ENCODE measurements around the gene WSCD2.

WSCD2 gene

DNA sequence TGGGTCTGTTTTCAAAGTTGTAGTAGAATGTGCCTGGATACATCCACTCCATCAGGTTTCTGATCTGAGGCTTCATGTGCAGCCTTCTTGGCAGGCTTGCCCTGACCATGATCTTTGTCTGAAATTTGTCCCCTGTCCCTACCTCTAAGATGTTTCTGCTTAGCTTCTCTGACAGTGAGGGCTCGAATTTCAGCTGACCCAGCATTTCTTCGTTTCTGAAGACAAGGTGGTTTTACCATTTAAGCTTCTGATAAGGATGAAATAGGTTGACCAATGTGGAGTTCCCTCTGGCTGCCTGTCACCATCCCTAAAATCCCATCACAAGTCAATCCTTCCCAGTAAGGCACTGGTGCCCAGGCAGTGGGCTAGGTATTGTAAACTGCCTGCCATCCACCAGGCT is 153.1 kb downstream of the WSCD2 start:
- Histone ChIP-seq H3K4me3 (ENCODE audit: insufficient read length, low read depth) (no peak overlapping the region), H3K27me3 (ENCODE audit: insufficient read depth, insufficient read length) (no peaks in the 10 kb centered on the region), H3K36me3 (ENCODE audit: insufficient read depth, insufficient read length, low read length) (no peaks in the 10 kb centered on the region), H3K9me3 (ENCODE audit: insufficient read depth, low read length) (no peaks in the 10 kb centered on the region), H3K9ac (ENCODE audit: insufficient read length, low read depth) (no peak overlapping the region), H3K4me1 (ENCODE audit: insufficient read depth, insufficient read length) (no peaks in the 10 kb centered on the region)
- no peak for TF ChIP-seq SUZ12 (IDR thresholded peaks at IDR 0.05; ENCODE audit: extremely low read depth, insufficient read depth, insufficient read length)
- no peak for TF ChIP-seq YY1 (IDR thresholded peaks at IDR 0.05; ENCODE audit: insufficient read depth, insufficient read length)
- TF ChIP-seq ZNF274 (IDR thresholded peaks at IDR 0.05; ENCODE audit: low read depth, low read length) = no peak
- DNase-seq (ENCODE audit: low read depth, low spot score) = no peak

DNA sequence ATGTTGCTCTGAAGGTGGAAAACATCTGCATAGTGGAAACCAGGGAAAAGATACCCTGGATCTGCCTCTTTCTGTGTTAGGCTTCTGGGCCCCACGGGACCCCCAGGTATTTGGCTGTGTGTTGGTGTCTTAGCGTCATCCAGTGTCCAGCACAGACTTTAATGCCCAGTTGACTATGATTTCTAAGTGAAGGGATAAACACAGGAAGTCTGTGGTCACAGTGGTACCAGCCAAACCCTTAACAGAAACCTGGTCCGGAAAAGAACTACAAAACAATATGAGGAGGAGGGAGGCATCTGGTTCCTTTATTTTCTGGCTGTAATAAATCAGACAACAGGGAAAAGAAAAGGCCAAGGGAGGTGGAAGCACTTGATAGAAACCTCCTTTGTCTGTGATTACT is 153.6 kb downstream of the WSCD2 start:
- H3K9ac ChIP-seq (ENCODE audit: insufficient read length, low read depth) = no peak overlapping the region
- no peak for TF ChIP-seq YY1 (IDR thresholded peaks at IDR 0.05; ENCODE audit: insufficient read depth, insufficient read length)
- no peak for TF ChIP-seq ZNF274 (IDR thresholded peaks at IDR 0.05; ENCODE audit: low read depth, low read length)
- no peak for TF ChIP-seq SUZ12 (IDR thresholded peaks at IDR 0.05; ENCODE audit: extremely low read depth, insufficient read depth, insufficient read length)
- no peaks in the 10 kb centered on the region for H3K9me3 ChIP-seq (ENCODE audit: insufficient read depth, low read length)
- no peaks in the 10 kb centered on the region for H3K4me1 ChIP-seq (ENCODE audit: insufficient read depth, insufficient read length)
- H3K4me3 ChIP-seq (ENCODE audit: insufficient read length, low read depth) = no peak overlapping the region
- DNase-seq (ENCODE audit: low read depth, low spot score) = no peak
- H3K27me3 ChIP-seq (ENCODE audit: insufficient read depth, insufficient read length) = no peaks in the 10 kb centered on the region
- H3K36me3 ChIP-seq (ENCODE audit: insufficient read depth, insufficient read length, low read length) = no peaks in the 10 kb centered on the region

DNA sequence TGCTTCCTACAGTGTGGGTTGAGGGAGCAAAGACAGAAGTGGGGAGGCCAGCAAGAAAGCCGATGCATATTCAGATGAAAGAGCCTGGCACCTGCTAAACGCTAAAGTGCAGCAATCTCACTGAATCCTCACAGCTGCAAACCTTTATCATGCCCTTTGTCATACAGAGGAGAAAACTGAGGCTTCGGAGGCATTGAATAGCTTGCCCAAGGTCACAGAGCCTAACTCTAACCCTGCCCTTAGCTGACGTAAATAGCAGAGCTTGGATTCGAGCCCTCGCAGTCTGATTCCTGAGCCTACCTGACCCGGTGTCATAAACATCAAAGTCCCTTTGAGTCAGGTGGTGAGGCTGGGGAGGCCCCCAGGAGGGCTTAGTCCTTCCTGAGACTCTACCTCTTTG is 155.1 kb downstream of the WSCD2 start:
- Histone ChIP-seq H3K27me3 (ENCODE audit: insufficient read depth, insufficient read length) (no peaks in the 10 kb centered on the region), H3K9ac (ENCODE audit: insufficient read length, low read depth) (no peak overlapping the region), H3K4me1 (ENCODE audit: insufficient read depth, insufficient read length) (no peaks in the 10 kb centered on the region), H3K4me3 (ENCODE audit: insufficient read length, low read depth) (no peak overlapping the region), H3K9me3 (ENCODE audit: insufficient read depth, low read length) (no peaks in the 10 kb centered on the region), H3K36me3 (ENCODE audit: insufficient read depth, insufficient read length, low read length) (no peaks in the 10 kb centered on the region)
- DNase-seq (ENCODE audit: low read depth, low spot score) = no peak
- TF ChIP-seq YY1 (IDR thresholded peaks at IDR 0.05; ENCODE audit: insufficient read depth, insufficient read length) (no peak), ZNF274 (IDR thresholded peaks at IDR 0.05; ENCODE audit: low read depth, low read length) (no peak), SUZ12 (IDR thresholded peaks at IDR 0.05; ENCODE audit: extremely low read depth, insufficient read depth, insufficient read length) (no peak)

DNA sequence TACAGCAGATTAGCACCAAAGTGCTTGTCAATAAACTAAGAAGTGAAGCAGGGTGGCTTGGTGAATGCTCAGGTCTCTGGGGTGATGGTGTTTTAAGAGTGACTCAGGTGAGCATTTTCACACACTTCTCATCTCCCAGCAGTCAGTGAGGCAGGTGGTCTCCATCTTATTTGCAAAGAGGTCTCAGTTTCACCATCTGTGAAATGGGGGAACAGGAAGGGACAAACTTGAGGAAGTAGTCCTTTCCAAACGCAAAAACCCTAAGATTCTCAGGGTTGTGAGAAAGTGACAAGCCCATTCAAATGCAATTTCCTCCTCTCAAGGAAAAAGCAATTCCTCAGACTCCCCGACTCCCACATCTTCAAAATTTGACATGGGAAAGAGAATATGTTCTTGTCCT is 155.9 kb downstream of the WSCD2 start:
- no peak overlapping the region for H3K4me3 ChIP-seq (ENCODE audit: insufficient read length, low read depth)
- DNase-seq (ENCODE audit: low read depth, low spot score) = no peak
- no peak for TF ChIP-seq YY1 (IDR thresholded peaks at IDR 0.05; ENCODE audit: insufficient read depth, insufficient read length)
- H3K9me3 ChIP-seq (ENCODE audit: insufficient read depth, low read length) = no peaks in the 10 kb centered on the region
- H3K36me3 ChIP-seq (ENCODE audit: insufficient read depth, insufficient read length, low read length) = no peaks in the 10 kb centered on the region
- no peaks in the 10 kb centered on the region for H3K27me3 ChIP-seq (ENCODE audit: insufficient read depth, insufficient read length)
- H3K9ac ChIP-seq (ENCODE audit: insufficient read length, low read depth) = no peak overlapping the region
- H3K4me1 ChIP-seq (ENCODE audit: insufficient read depth, insufficient read length) = no peaks in the 10 kb centered on the region

DNA sequence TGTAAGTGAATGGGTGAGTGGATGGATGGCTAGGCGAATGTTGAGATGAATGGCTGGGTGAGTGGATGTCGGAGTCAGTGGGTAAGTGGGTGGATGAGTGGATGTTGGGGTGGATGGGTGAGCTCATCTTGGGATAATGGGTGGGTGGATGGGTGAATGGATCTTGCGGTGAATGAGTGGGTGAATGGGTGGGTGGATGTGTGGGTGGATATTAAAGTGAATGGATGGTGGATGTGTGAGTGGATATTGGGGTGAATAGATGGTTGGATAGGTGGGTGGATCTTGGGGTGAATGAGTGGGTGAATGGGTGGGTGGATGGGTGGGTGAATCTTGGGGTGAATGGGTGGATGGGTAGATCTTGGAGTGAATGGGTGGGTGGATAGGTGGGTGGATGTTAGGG is 158.1 kb downstream of the WSCD2 start:
- H3K9ac ChIP-seq (ENCODE audit: insufficient read length, low read depth) = no peak overlapping the region
- no peaks in the 10 kb centered on the region for H3K9me3 ChIP-seq (ENCODE audit: insufficient read depth, low read length)
- TF ChIP-seq ZNF274 (IDR thresholded peaks at IDR 0.05; ENCODE audit: low read depth, low read length) = no peak
- no peak for TF ChIP-seq SUZ12 (IDR thresholded peaks at IDR 0.05; ENCODE audit: extremely low read depth, insufficient read depth, insufficient read length)
- no peak for TF ChIP-seq YY1 (IDR thresholded peaks at IDR 0.05; ENCODE audit: insufficient read depth, insufficient read length)
- no peaks in the 10 kb centered on the region for H3K4me1 ChIP-seq (ENCODE audit: insufficient read depth, insufficient read length)
- H3K4me3 ChIP-seq (ENCODE audit: insufficient read length, low read depth) = no peak overlapping the region
- H3K27me3 ChIP-seq (ENCODE audit: insufficient read depth, insufficient read length) = no peaks in the 10 kb centered on the region
- H3K36me3 ChIP-seq (ENCODE audit: insufficient read depth, insufficient read length, low read length) = peaks cover 5% of the 10 kb centered on the region
- no peak for DNase-seq (ENCODE audit: low read depth, low spot score)

DNA sequence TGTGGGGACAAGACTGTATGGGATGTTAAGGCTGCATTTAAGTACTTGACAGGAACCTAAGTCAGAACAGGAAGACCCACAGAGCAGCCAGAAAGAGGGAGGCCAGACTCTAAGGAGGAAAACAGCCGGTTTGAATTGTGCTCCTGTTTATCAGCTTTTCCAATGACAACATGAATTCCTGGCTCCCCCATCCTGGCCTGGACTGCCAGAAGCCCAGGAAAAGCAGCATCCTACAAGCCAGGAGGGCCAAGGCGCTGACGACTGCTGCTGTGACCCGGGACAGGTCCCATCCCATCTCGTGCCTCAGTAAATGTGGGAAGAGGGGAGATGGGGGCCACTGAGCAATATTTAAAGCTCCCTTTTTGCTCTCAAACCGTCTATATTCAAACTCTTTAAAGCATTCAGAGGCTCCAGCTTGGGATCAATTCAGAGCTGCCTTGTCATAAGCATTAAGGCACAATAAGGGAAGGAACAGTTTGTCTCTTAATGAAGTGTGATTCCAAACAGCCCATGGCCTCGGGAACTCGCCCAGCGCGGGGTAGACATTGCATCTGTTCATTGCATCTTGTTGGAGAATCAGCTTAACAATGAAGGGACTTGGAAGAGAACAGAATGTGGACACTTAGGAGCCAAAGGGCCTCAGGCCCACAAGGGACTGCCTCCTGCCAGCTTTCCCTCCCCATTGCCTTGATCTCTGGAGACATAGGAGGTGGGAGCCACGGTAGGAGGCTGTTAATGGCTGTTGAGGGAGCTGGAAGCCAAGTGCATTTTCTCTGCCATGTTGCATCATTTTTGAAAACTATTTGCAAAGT is 160.5 kb downstream of the WSCD2 start:
- H3K9ac ChIP-seq (ENCODE audit: insufficient read length, low read depth) = no peak overlapping the region
- H3K27me3 ChIP-seq (ENCODE audit: insufficient read depth, insufficient read length) = no peaks in the 10 kb centered on the region
- H3K4me3 ChIP-seq (ENCODE audit: insufficient read length, low read depth) = no peak overlapping the region
- TF ChIP-seq ZNF274 (IDR thresholded peaks at IDR 0.05; ENCODE audit: low read depth, low read length) (no peak), YY1 (IDR thresholded peaks at IDR 0.05; ENCODE audit: insufficient read depth, insufficient read length) (no peak), SUZ12 (IDR thresholded peaks at IDR 0.05; ENCODE audit: extremely low read depth, insufficient read depth, insufficient read length) (no peak)
- H3K4me1 ChIP-seq (ENCODE audit: insufficient read depth, insufficient read length) = no peaks in the 10 kb centered on the region
- peaks cover 9% of the 10 kb centered on the region for H3K36me3 ChIP-seq (ENCODE audit: insufficient read depth, insufficient read length, low read length)
- DNase-seq (ENCODE audit: low read depth, low spot score) = no peak
- H3K9me3 ChIP-seq (ENCODE audit: insufficient read depth, low read length) = no peaks in the 10 kb centered on the region

DNA sequence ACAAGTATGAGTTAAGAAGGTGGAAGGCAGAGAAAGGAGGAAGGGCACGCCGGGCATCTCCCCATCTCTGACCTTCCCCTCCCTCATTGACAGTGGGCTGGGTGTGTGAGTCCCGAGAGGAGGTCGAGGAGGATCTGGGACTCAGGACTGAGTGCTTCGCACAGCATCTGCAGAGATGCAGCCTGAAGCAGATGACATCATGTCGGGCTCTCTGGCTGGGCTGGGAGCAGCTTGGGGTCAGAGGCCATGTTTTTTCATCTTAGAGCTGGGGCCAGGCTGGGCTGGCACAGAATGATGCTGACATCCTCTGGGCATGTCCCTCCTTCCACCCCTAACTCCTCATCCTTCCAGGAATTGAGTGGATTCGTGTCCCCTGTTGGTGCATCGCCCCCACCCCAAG is 166.6 kb downstream of the WSCD2 start:
- no peaks in the 10 kb centered on the region for H3K4me1 ChIP-seq (ENCODE audit: insufficient read depth, insufficient read length)
- no peaks in the 10 kb centered on the region for H3K27me3 ChIP-seq (ENCODE audit: insufficient read depth, insufficient read length)
- H3K36me3 ChIP-seq (ENCODE audit: insufficient read depth, insufficient read length, low read length) = peaks cover 9% of the 10 kb centered on the region
- no peak overlapping the region for H3K9ac ChIP-seq (ENCODE audit: insufficient read length, low read depth)
- H3K4me3 ChIP-seq (ENCODE audit: insufficient read length, low read depth) = no peak overlapping the region
- H3K9me3 ChIP-seq (ENCODE audit: insufficient read depth, low read length) = no peaks in the 10 kb centered on the region
- DNase-seq (ENCODE audit: low read depth, low spot score) = no peak
- TF ChIP-seq SUZ12 (IDR thresholded peaks at IDR 0.05; ENCODE audit: extremely low read depth, insufficient read depth, insufficient read length) (no peak), YY1 (IDR thresholded peaks at IDR 0.05; ENCODE audit: insufficient read depth, insufficient read length) (no peak), ZNF274 (IDR thresholded peaks at IDR 0.05; ENCODE audit: low read depth, low read length) (no peak)

Measured in NT2/D1 (cell line).